GM12878 (cell line): ENCODE results near the gene DCAF7. TPM values are rescaled to one million over a fixed set of nuclear protein-coding genes. Genes with fewer than 3 reads are reported as not detected.

Experiments used
- ATAC-seq: fragments of 200-7000 bp; cut with Tn5 transposase; 3 replicates; pipeline ENCODE4 v1.9.1; 2020; ENCODE audit warnings: mild to moderate bottlenecking, moderate library complexity
- BruUV-seq: library from RNA; stranded (reverse); fragments of 400-500 nt; replicated peaks from 2 replicates; lab custom pipeline; 2021; lab: Mats Ljungman, UMichigan
- CTCF ChIA-PET: fragments of 300-600 bp; sonication (Branson Sonifier 250); formaldehyde crosslinking; extraction: SDS; loops from one replicate; lab custom pipeline; 2021; ENCODE audit warnings: inconsistent platforms; lab: Yijun Ruan, JAX
- POLR2A ChIA-PET: fragments of 350-600 bp; formaldehyde crosslinking; extraction: SDS; loops from one replicate; lab custom pipeline; 2021; ENCODE audit warnings: inconsistent platforms; lab: Charles Lee
- RAD21 ChIA-PET: fragments of 300-600 bp; sonication (Branson Sonifier 250); formaldehyde crosslinking; loops from one replicate; lab custom pipeline; 2023; ENCODE audit warnings: antibody characterized with exemption; ENCODE audit not compliant: unreplicated experiment; lab: Charles Lee
- SMC1A ChIA-PET: fragments of 300-600 bp; sonication (Branson Sonifier 250); formaldehyde crosslinking; loops from one replicate; lab custom pipeline; 2023; ENCODE audit not compliant: unreplicated experiment, uncharacterized antibody; lab: Charles Lee
- DNase-seq: peaks from one replicate; pipeline ENCODE4 v3.0.0-alpha.2; 2011; ENCODE audit warnings: low read depth, low spot score
- FAIRE-seq: peaks from 3 replicates; lab custom pipeline; 2011; peaks lifted over from hg19 to GRCh38; lab: Jason Lieb, UNC
- H2AFZ ChIP-seq: 2 replicates; pipeline ENCODE4 v1.6.0; 2011; ENCODE audit warnings: low read depth, low read length, control low read depth; ENCODE audit not compliant: control insufficient read depth
- H3K27ac ChIP-seq: 2 replicates; pipeline ENCODE4 v1.5.1; 2011; ENCODE audit warnings: control low read depth; ENCODE audit not compliant: control insufficient read depth, insufficient read depth
- H3K27me3 ChIP-seq, 2 experiments: replicated peaks in 1 of 2; 2 replicates each; pipeline versions ENCODE4 v1.6.0 to v1.6.1; 2011; ENCODE audit warnings: low read length in 1 of 2; ENCODE audit not compliant: control insufficient read depth in 2 of 2, insufficient read depth in 2 of 2
- H3K36me3 ChIP-seq, 2 experiments: 2 replicates each; pipeline ENCODE4 v1.5.1; 2011; ENCODE audit warnings: low read length in 1 of 2; ENCODE audit not compliant: control insufficient read depth in 2 of 2, insufficient read depth in 2 of 2
- H3K4me1 ChIP-seq: 2 replicates; pipeline ENCODE4 v1.6.1; 2011; ENCODE audit warnings: mild to moderate bottlenecking, low read length, moderate library complexity, mixed read lengths; ENCODE audit not compliant: control insufficient read depth, insufficient read depth
- H3K4me2 ChIP-seq: 2 replicates; pipeline ENCODE4 v1.6.0; 2011; ENCODE audit warnings: control low read depth; ENCODE audit not compliant: control insufficient read depth, insufficient read depth
- H3K4me3 ChIP-seq: fragments of 200-600 bp; sonication (generic); 2 replicates; pipeline ENCODE4 v1.5.1; 2016
- H3K79me2 ChIP-seq: 2 replicates; pipeline ENCODE4 v1.6.0; 2011; ENCODE audit warnings: low read length; ENCODE audit not compliant: control insufficient read depth, insufficient read depth
- H3K9ac ChIP-seq: 2 replicates; pipeline ENCODE4 v1.8.0; 2011; ENCODE audit warnings: low read length, control low read depth, mixed read lengths; ENCODE audit not compliant: control insufficient read depth, insufficient read depth
- H3K9me3 ChIP-seq: replicated peaks from 3 replicates; pipeline ENCODE4 v1.5.1; 2011; ENCODE audit warnings: mild to moderate bottlenecking, low read length; ENCODE audit not compliant: control insufficient read depth, insufficient read depth
- H4K20me1 ChIP-seq: 2 replicates; pipeline ENCODE4 v1.6.0; 2011; ENCODE audit not compliant: control insufficient read depth, insufficient read depth
- CBX5 ChIP-seq: sonication (generic); IDR thresholded peaks from 2 replicates; pipeline ENCODE4 v1.6.1; 2016; ENCODE audit warnings: low read depth, moderate library complexity, mild to moderate bottlenecking, inconsistent platforms
- KDM1A ChIP-seq: fragments of 200-600 bp; sonication (generic); IDR thresholded peaks from 2 replicates; pipeline ENCODE4 v1.6.1; 2016; ENCODE audit warnings: borderline replicate concordance
- MXI1 ChIP-seq: fragments of 150-350 bp; IDR thresholded peaks from 2 replicates; pipeline ENCODE4 v1.6.1; 2011; ENCODE audit warnings: low read depth, mild to moderate bottlenecking, inconsistent platforms, low read length, improper control_type of control experiment
- SUZ12 ChIP-seq: fragments of 200-600 bp; sonication (generic); IDR thresholded peaks from one replicate; pipeline ENCODE4 v1.6.1; 2018; ENCODE audit warnings: antibody characterized with exemption, mild to moderate bottlenecking; ENCODE audit not compliant: unreplicated experiment
- ZBTB33 ChIP-seq: fragments of 450-650 bp; IDR thresholded peaks from 2 replicates; pipeline ENCODE4 v1.6.1; 2017; ENCODE audit warnings: mild to moderate bottlenecking
- WGBS: methylation state at CpG from one replicate; pipeline ENCODE4 v1.1.6; 2016; ENCODE audit warnings: low lambda C conversion rate; ENCODE audit not compliant: insufficient replicate concordance, insufficient coverage; ENCODE audit errors: missing lambda C conversion rate; 5-methylcytosine and 5-hydroxymethylcytosine counted together
- in situ Hi-C: fragments of 300-500 bp; cut with MboI; formaldehyde crosslinking; loops from 9 replicates; pipeline ENCODE4 v1.14.3; 2018; ENCODE audit warnings: mixed read lengths
- intact Hi-C: fragments of 100-400 bp; cut with micrococcal nuclease; formaldehyde crosslinking; loops from one replicate; pipeline ENCODE4 v1.14.2; 2022; ENCODE audit not compliant: unreplicated experiment
- polyA plus RNA-seq, 11 experiments: library from polyadenylated mRNA; depleted of rRNA in 4 of 11; unstranded in 6 of 11; stranded (reverse) in 5 of 11; fragments of >200 nt; fragmentation: Nextera tagmentation in 4 of 11; fragmentation: Illumina TruSeq in 1 of 11; extraction: Ambion mirVana in 4 of 11; extraction: Trizol in 1 of 11; gene quantifications; 1 replicate in 1 of 11; 2 replicates in 10 of 11; pipeline versions ENCODE4 v1.2.1 to v1.2.3, GENCODE V29; 2011 to 2016; ENCODE audit warnings: inconsistent platforms in 2 of 11, missing spikeins in 2 of 11, low read depth in 1 of 11
- total RNA-seq, 4 experiments: library from RNA; depleted of rRNA in 3 of 4; stranded (reverse); fragments of >200 nt in 3 of 4; fragmentation: Illumina TruSeq in 1 of 4; extraction: Trizol in 1 of 4; gene quantifications; 2 replicates each; pipeline versions ENCODE4 v1.2.1 to v1.2.3, GENCODE V29; 2013 to 2021
- TF ChIP-seq, protein P1 (sequence below): IDR thresholded peaks from 2 replicates; pipeline ENCODE4 v1.6.1; 2012; ENCODE audit warnings: mild to moderate bottlenecking, low read depth, low read length

DCAF7 gene
- total and polyA plus RNA-seq, 10 of the 15 experiments (the other 5 are each of a cell fraction or from before 2014, with no cell fraction given) = 27.0 to 103 (median 54.5) TPM

DNA sequence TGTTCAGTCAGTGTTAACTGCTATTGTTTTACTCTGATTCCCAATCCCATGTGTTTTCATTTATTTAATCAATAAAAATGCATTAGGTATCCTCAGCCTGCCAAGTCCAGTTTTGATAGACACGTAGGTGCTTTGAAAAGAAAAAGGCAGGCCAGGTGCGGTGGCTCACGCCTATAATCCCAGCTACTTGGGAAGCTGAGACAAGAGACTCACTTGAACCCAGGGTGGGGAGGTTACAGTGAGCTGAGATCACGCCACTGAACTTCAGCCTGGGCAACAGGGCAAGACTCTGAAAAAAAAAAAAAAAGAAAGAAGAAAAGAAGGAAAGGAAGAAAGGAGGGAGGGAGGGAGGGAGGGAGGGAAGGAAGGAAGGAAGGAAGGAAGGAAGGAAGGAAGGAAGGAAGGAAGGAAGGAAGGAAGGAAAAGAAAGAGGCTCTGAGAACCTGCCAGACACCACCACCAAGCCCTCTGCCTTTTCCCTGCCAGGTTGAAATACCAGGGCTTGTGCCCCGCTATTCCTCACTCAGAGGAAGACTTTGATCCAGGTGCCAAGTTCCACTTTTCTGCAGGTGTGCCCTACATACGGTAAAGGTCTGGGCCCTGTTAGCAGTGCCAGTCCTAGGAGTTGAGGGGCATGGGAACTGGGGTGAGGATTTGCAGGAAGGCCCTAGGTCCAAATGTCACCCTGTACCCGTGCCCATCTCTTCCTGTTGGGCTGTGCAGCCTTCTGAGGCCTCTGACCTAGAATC is 37.2 kb upstream of the DCAF7 start:
- no TSS peak for BruUV-seq
- no peak overlapping the region for H3K9ac ChIP-seq
- ChIA-PET CTCF (no interaction called here), SMC1A (no interaction called here), RAD21 (no interaction called here), POLR2A (no interaction called here)
- no peak for TF ChIP-seq CBX5
- TF ChIP-seq, protein P1, sequence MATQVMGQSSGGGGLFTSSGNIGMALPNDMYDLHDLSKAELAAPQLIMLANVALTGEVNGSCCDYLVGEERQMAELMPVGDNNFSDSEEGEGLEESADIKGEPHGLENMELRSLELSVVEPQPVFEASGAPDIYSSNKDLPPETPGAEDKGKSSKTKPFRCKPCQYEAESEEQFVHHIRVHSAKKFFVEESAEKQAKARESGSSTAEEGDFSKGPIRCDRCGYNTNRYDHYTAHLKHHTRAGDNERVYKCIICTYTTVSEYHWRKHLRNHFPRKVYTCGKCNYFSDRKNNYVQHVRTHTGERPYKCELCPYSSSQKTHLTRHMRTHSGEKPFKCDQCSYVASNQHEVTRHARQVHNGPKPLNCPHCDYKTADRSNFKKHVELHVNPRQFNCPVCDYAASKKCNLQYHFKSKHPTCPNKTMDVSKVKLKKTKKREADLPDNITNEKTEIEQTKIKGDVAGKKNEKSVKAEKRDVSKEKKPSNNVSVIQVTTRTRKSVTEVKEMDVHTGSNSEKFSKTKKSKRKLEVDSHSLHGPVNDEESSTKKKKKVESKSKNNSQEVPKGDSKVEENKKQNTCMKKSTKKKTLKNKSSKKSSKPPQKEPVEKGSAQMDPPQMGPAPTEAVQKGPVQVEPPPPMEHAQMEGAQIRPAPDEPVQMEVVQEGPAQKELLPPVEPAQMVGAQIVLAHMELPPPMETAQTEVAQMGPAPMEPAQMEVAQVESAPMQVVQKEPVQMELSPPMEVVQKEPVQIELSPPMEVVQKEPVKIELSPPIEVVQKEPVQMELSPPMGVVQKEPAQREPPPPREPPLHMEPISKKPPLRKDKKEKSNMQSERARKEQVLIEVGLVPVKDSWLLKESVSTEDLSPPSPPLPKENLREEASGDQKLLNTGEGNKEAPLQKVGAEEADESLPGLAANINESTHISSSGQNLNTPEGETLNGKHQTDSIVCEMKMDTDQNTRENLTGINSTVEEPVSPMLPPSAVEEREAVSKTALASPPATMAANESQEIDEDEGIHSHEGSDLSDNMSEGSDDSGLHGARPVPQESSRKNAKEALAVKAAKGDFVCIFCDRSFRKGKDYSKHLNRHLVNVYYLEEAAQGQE = no peak
- no peak for TF ChIP-seq SUZ12
- TF ChIP-seq ZBTB33 = no peak
- TF ChIP-seq KDM1A = no peak
- TF ChIP-seq MXI1 = no peak
- H3K4me1 ChIP-seq = peaks cover 9% of the 10 kb centered on the region
- no peaks in the 10 kb centered on the region for H3K36me3 ChIP-seq
- H3K27me3 ChIP-seq = no peaks in the 10 kb centered on the region; a peak in 1 of 4 replicates
- H3K4me3 ChIP-seq = no peak overlapping the region
- in situ Hi-C loops = no loop called here
- 69% methylated on average over 6 of the region's 7 CpGs for WGBS
- no peaks in the 10 kb centered on the region for H3K9me3 ChIP-seq
- H3K4me2 ChIP-seq = no peak overlapping the region
- FAIRE-seq (no peak), DNase-seq (no peak), ATAC-seq (no peak)
- H4K20me1 ChIP-seq = no peaks in the 10 kb centered on the region
- intact Hi-C loops = no loop called here
- H3K79me2 ChIP-seq = no peaks in the 10 kb centered on the region
- H2AFZ ChIP-seq = no peak overlapping the region
- no peak overlapping the region for H3K27ac ChIP-seq
